Heart left ventricle (tissue), 13 donors: ENCODE measurements around the gene SLC25A29.

Experiments
- CTCF ChIP-seq, 12 donors: fragments of 200-600 bp; sonication (generic) in 4 of 12; IDR thresholded peaks; one replicate each; pipeline versions ENCODE4 v1.5.0 to v1.8.0; 2018 to 2022; ENCODE audit warnings: antibody characterized with exemption in 12 of 12, mild to moderate bottlenecking in 5 of 12
- POLR2A ChIP-seq, 2 donors: fragments of 450-650 bp; IDR thresholded peaks; one replicate each; pipeline ENCODE4 v1.6.1; 2017; ENCODE audit warnings: antibody characterized with exemption in 2 of 2, mild to moderate bottlenecking in 2 of 2, moderate library complexity in 2 of 2
- donor health status: ischemic (EF 13 %, LVEDD 7.1; RV severe dilation, severe dysfunction).
- donor health status: DM: no; HTN: yes; CAD: no.
- donor health status: DM: no; HTN: no; CAD: no.
- donor health status: ischemic (EF 25% LVEDD 6.9; RV normal size, moderate dysfunction).
- donor health status: ischemic (EF 25% LVEDD 5.7; RV mildly dilated, moderate dysfunction).
- donor health status: ischemic (EF 35%, LVEDD 5.7; RV mildly dilated, moderate dysfunction).
- donor health status: nonischemic (EF 11% LVEDD 7.7; RV severe dilation, severe dysfunction).
- donor health status: DM: yes; HTN: yes; CAD: no.
- donor health status: PGD.
- donor health status: ischemic (EF 29% LVEDD 5.4; RV normal size, mild dysfunction).
- donor health status: nonischemic (EF 23%, LVEDD 6.1; RV moderate dilation, normal function).

GRCh38 chr14:100279133-100279532, 27.1 kb downstream of the SLC25A29 start:
- no peak for TF ChIP-seq CTCF (IDR thresholded peaks at IDR 0.05)
- TF ChIP-seq POLR2A (IDR thresholded peaks at IDR 0.05): no peak
